ENCODE results near the gene KLF3.
A peak's percentile ranks its signal among the peaks of the same experiment; 100 is the strongest.

Gene KLF3

DNA sequence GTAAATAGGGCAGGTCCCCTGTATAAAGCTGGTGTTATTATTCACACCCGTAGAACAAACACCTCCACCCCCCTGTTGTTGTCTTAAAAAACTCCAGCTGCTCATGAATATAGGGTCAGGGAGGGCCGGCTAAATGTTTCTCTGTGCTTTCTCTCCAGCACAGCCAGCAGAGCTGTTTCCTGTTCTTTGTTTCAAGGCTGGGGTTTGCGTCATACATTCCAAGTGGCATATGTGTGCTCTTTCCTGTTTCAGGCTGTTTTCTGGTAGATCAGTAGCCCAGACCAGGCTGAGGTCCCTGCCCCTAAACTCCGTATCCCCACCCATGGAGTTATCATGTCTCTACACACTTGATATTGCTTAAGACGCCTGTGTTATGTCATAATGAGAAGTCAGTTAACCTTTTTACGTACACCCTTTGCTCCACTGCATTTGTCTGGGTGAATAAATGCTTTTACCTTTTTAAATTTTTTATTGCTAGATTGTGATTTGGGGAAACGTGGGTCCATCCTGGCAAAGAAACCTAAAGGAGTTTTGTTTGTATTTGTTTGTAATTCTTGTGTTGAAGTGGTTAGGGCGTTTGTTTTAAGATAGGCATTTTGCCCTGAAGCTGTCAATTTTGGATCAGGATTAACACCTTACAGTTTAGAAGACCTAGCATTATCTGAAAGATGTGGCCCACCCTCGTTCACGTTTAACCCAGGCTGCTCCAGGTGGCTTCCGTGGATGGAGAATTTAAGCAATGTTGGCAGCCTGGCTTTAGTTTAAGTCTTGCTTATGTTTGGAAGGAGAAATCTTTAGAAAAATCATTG, 3.3 kb downstream of the KLF3 start:
- peak overlapping the region; percentile 98 for H3K27ac ChIP-seq (ENCODE audit: low read depth, low read length, severe bottlenecking)
- no peaks in the 10 kb centered on the region for H3K9me3 ChIP-seq (ENCODE audit: control insufficient read depth, low read length)
- H3K4me1 ChIP-seq (ENCODE audit: control insufficient read depth, insufficient read depth, low read length, poor library complexity, severe bottlenecking), result peaks cover 39% of the 10 kb centered on the region
- H3K36me3 ChIP-seq (ENCODE audit: control insufficient read depth, insufficient read depth, low read length), result peaks cover 21% of the 10 kb centered on the region
- H3K4me3 ChIP-seq (ENCODE audit: extremely low read depth, insufficient read depth, low read length, poor library complexity, severe bottlenecking), result peak overlapping the region; percentile 89
- WGBS, 2 experiments (ENCODE audit: insufficient coverage in 2 of 2), result 4% methylated on average over 3 to 6 of the region's 11 CpGs

DNA sequence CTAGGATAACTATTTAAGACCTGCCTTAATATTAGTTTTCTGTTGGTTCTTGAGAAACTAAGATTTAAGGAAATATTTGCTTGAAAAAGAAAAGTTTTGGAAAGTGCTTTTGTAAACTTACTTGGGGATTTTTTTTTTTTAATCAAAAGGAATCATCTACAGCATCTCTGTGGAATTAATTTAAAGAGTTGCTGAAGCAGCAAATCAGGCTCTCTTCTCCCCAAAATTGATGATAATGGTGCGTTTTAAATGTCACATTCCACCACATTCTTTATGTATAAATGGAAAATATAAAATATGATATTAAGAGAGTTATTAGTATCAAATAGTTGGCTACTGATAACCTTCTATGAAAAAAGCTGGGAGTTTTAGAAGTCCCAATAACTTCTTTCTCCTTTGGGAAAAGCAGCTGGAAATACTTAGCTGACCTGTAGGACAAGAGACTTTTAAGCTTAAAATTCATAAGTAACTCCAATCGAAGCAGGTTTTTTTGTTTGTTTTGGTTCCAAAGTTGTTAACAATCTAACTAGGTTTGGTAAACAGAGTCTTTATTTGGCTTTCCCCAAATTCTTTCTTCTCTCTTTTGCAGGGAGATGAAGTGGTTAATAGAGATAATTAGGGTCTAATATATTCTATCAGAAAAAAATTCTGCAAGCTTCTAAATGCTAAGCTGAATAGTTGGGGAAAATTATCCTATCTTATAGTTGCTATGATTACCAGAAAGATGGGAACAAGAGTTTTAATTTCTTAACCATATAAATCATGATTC, 4.4 kb downstream of the KLF3 start:
- peaks cover 49% of the 10 kb centered on the region for H3K4me1 ChIP-seq (ENCODE audit: control insufficient read depth, insufficient read depth, low read length, poor library complexity, severe bottlenecking)
- peaks cover 31% of the 10 kb centered on the region for H3K36me3 ChIP-seq (ENCODE audit: control insufficient read depth, insufficient read depth, low read length)
- no peaks in the 10 kb centered on the region for H3K9me3 ChIP-seq (ENCODE audit: control insufficient read depth, low read length)
- WGBS, 2 experiments (ENCODE audit: insufficient coverage in 2 of 2), result 33% methylated on average over 1 of the region's 2 CpGs; no CpG with 5 or more reads in 1 of the 2 experiments
- peak overlapping the region; percentile 98 for H3K27ac ChIP-seq (ENCODE audit: low read depth, low read length, severe bottlenecking)
- H3K4me3 ChIP-seq (ENCODE audit: extremely low read depth, insufficient read depth, low read length, poor library complexity, severe bottlenecking), result peak overlapping the region; percentile 3

- Histone ChIP-seq H3K4me3 (ENCODE audit: extremely low read depth, insufficient read depth, low read length, poor library complexity, severe bottlenecking) (peak overlapping the region; percentile 3), H3K36me3 (ENCODE audit: control insufficient read depth, insufficient read depth, low read length) (peaks cover 31% of the 10 kb centered on the region), H3K9me3 (ENCODE audit: control insufficient read depth, low read length) (no peaks in the 10 kb centered on the region), H3K27ac (ENCODE audit: low read depth, low read length, severe bottlenecking) (peak overlapping the region; percentile 71), H3K4me1 (ENCODE audit: control insufficient read depth, insufficient read depth, low read length, poor library complexity, severe bottlenecking) (peaks cover 57% of the 10 kb centered on the region)
- 20 to 44% methylated on average over 1 to 2 of the region's 3 CpGs for WGBS, 2 experiments (ENCODE audit: insufficient coverage in 2 of 2)
Observed at GRCh38 chr4:38669208-38669607, 5.2 kb downstream of the KLF3 start.

GRCh38 chr4:38670109-38670901, 6.3 kb downstream of the KLF3 start:
- peaks cover 66% of the 10 kb centered on the region for H3K4me1 ChIP-seq (ENCODE audit: control insufficient read depth, insufficient read depth, low read length, poor library complexity, severe bottlenecking)
- H3K4me3 ChIP-seq (ENCODE audit: extremely low read depth, insufficient read depth, low read length, poor library complexity, severe bottlenecking), result no peak overlapping the region
- H3K9me3 ChIP-seq (ENCODE audit: control insufficient read depth, low read length), result no peaks in the 10 kb centered on the region
- H3K36me3 ChIP-seq (ENCODE audit: control insufficient read depth, insufficient read depth, low read length), result peaks cover 31% of the 10 kb centered on the region
- peak overlapping the region; percentile 26 for H3K27ac ChIP-seq (ENCODE audit: low read depth, low read length, severe bottlenecking)
- 71 to 100% methylated on average over 1 to 5 of the region's 6 CpGs for WGBS, 2 experiments (ENCODE audit: insufficient coverage in 2 of 2)

- Histone ChIP-seq H3K9me3 (ENCODE audit: control insufficient read depth, low read length) (no peaks in the 10 kb centered on the region), H3K27ac (ENCODE audit: low read depth, low read length, severe bottlenecking) (peak overlapping the region; percentile 80), H3K36me3 (ENCODE audit: control insufficient read depth, insufficient read depth, low read length) (peaks cover 25% of the 10 kb centered on the region), H3K4me1 (ENCODE audit: control insufficient read depth, insufficient read depth, low read length, poor library complexity, severe bottlenecking) (peaks cover 66% of the 10 kb centered on the region), H3K4me3 (ENCODE audit: extremely low read depth, insufficient read depth, low read length, poor library complexity, severe bottlenecking) (no peak overlapping the region)
- WGBS, 2 experiments (ENCODE audit: insufficient coverage in 2 of 2), result 86 to 93% methylated on average over 8 to 10 of the region's 10 CpGs
Observed at GRCh38 chr4:38670939-38671591, 7.1 kb downstream of the KLF3 start.

GRCh38 chr4:38671592-38671940, 7.6 kb downstream of the KLF3 start:
- H3K4me3 ChIP-seq (ENCODE audit: extremely low read depth, insufficient read depth, low read length, poor library complexity, severe bottlenecking), result no peak overlapping the region
- peak overlapping the region; percentile 80 for H3K27ac ChIP-seq (ENCODE audit: low read depth, low read length, severe bottlenecking)
- H3K9me3 ChIP-seq (ENCODE audit: control insufficient read depth, low read length), result no peaks in the 10 kb centered on the region
- 97 to 100% methylated on average over 2 to 3 of the region's 5 CpGs for WGBS, 2 experiments (ENCODE audit: insufficient coverage in 2 of 2)
- H3K36me3 ChIP-seq (ENCODE audit: control insufficient read depth, insufficient read depth, low read length), result peaks cover 24% of the 10 kb centered on the region
- peaks cover 66% of the 10 kb centered on the region for H3K4me1 ChIP-seq (ENCODE audit: control insufficient read depth, insufficient read depth, low read length, poor library complexity, severe bottlenecking)

- 39 to 42% methylated on average over 3 of the region's 3 CpGs for WGBS, 2 experiments (ENCODE audit: insufficient coverage in 2 of 2)
Observed at GRCh38 chr4:38672074-38672396, 8.0 kb downstream of the KLF3 start.

GRCh38 chr4:38672397-38673129, 8.6 kb downstream of the KLF3 start:
- peaks cover 75% of the 10 kb centered on the region for H3K4me1 ChIP-seq (ENCODE audit: control insufficient read depth, insufficient read depth, low read length, poor library complexity, severe bottlenecking)
- H3K4me3 ChIP-seq (ENCODE audit: extremely low read depth, insufficient read depth, low read length, poor library complexity, severe bottlenecking), result no peak overlapping the region
- no peaks in the 10 kb centered on the region for H3K9me3 ChIP-seq (ENCODE audit: control insufficient read depth, low read length)
- peaks cover 33% of the 10 kb centered on the region for H3K36me3 ChIP-seq (ENCODE audit: control insufficient read depth, insufficient read depth, low read length)
- peak overlapping the region; percentile 80 for H3K27ac ChIP-seq (ENCODE audit: low read depth, low read length, severe bottlenecking)
- 53% methylated on average over 11 to 12 of the region's 13 CpGs for WGBS, 2 experiments (ENCODE audit: insufficient coverage in 2 of 2)

More at GRCh38 chr4:38672074-38672396, 8.0 kb downstream of the KLF3 start:
- H3K27ac ChIP-seq (ENCODE audit: low read depth, low read length, severe bottlenecking), result peak overlapping the region; percentile 80
- H3K4me1 ChIP-seq (ENCODE audit: control insufficient read depth, insufficient read depth, low read length, poor library complexity, severe bottlenecking), result peaks cover 70% of the 10 kb centered on the region
- peaks cover 28% of the 10 kb centered on the region for H3K36me3 ChIP-seq (ENCODE audit: control insufficient read depth, insufficient read depth, low read length)
- H3K4me3 ChIP-seq (ENCODE audit: extremely low read depth, insufficient read depth, low read length, poor library complexity, severe bottlenecking), result no peak overlapping the region
- H3K9me3 ChIP-seq (ENCODE audit: control insufficient read depth, low read length), result no peaks in the 10 kb centered on the region

DNA sequence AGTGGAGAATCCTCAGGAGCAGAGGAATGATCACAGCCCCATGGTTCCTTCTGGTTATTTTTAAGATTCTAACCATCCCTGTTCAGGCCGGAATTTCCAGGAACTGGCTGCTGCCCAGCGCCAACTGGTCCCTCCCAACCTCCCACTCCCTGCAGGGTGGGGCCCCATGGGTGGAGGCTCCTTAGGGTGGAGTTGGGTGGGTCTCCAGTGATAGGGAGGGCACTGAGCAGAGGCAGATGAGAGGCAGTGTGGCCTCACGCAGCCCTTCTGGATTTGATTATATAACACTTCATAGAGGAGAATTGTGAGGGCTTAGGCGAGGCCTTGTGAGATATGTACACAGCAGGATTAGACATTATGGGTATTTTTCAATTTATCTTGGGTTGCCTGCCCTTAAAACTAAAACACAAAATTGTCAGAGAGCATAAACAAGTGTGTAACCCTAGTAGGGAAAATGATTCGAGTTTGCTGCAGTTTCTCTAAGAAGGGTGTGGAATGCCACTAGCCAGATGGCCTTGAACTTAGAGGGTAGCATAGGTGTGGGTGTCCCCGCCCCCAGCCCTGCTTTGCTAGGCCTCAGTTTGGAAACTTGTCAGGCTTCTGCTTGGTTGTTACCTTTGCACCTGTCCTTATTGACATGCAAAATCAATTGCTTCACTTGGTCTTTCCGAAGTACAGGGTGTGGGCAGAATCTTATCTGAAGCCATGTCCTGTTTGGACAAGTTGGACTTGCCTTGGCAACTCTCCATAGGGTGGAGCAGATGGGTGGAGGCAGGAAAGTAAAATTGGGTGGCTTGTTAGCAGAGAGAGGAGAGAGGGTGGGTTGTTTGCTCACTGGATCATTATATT, 9.4 kb downstream of the KLF3 start:
- 71 to 79% methylated on average over 3 of the region's 7 CpGs for WGBS, 2 experiments (ENCODE audit: insufficient coverage in 2 of 2)
- H3K4me3 ChIP-seq (ENCODE audit: extremely low read depth, insufficient read depth, low read length, poor library complexity, severe bottlenecking), result no peak overlapping the region

More for the DNA sequence above, 9.4 kb downstream of the KLF3 start:
- H3K4me1 ChIP-seq (ENCODE audit: control insufficient read depth, insufficient read depth, low read length, poor library complexity, severe bottlenecking), result peaks cover 78% of the 10 kb centered on the region
- H3K9me3 ChIP-seq (ENCODE audit: control insufficient read depth, low read length), result no peaks in the 10 kb centered on the region
- peaks cover 36% of the 10 kb centered on the region for H3K36me3 ChIP-seq (ENCODE audit: control insufficient read depth, insufficient read depth, low read length)
- H3K27ac ChIP-seq (ENCODE audit: low read depth, low read length, severe bottlenecking), result peak overlapping the region; percentile 80

Data from mesodermal cell (in vitro differentiated cells).